Renal cortical epithelial cell (primary cell): Measurements from ENCODE around the gene ACBD4. TPM values are rescaled to one million over a fixed set of nuclear protein-coding genes. Genes with fewer than 3 reads are reported as not detected.

Source experiments
- DNase-seq: peaks from one replicate; pipeline ENCODE4 v3.0.0-alpha.2; 2011; ENCODE audit warnings: low read depth
- total RNA-seq: library from RNA; depleted of rRNA; stranded (reverse); fragments of >200 nt; gene quantifications from 2 replicates; pipeline ENCODE4 v1.2.3, GENCODE V29; 2014

The ACBD4 gene
- 7.2 and 9.6 TPM in 2 replicates for total RNA-seq

- peak; percentile 98 for DNase-seq
Measured at GRCh38 chr17:45135192-45135977, at the start of gene ACBD4. Gene ACBD4, plus strand, starts transcription at chr17:45135687. Its CDS starts 458 bp downstream, at chr17:45136145.

- no peak for DNase-seq
Measured at GRCh38 chr17:45086391-45086790, 49.1 kb upstream of the ACBD4 start.

- no peak for DNase-seq
Measured at GRCh38 chr17:45086865-45087503, 48.5 kb upstream of the ACBD4 start.

GRCh38 chr17:45087504-45087975, 47.9 kb upstream of the ACBD4 start:
- peak; percentile 59 for DNase-seq

GRCh38 chr17:45087978-45088377, 47.5 kb upstream of the ACBD4 start:
- no peak for DNase-seq

- peak; percentile 24 for DNase-seq
Measured at GRCh38 chr17:45088741-45089140, 46.7 kb upstream of the ACBD4 start.

- DNase-seq, result peak; percentile 37
Measured at GRCh38 chr17:45090711-45091110, 44.8 kb upstream of the ACBD4 start.

- peak; percentile 59 for DNase-seq
Measured at GRCh38 chr17:45091778-45092425, 43.6 kb upstream of the ACBD4 start.

GRCh38 chr17:45092911-45093430, 42.5 kb upstream of the ACBD4 start:
- DNase-seq, result peak; percentile 98

GRCh38 chr17:45093444-45094110, 41.9 kb upstream of the ACBD4 start:
- DNase-seq, result no peak

GRCh38 chr17:45096141-45096540, 39.3 kb upstream of the ACBD4 start:
- DNase-seq, result peak; percentile 54

- DNase-seq, result no peak
Measured at GRCh38 chr17:45096926-45097325, 38.6 kb upstream of the ACBD4 start.

GRCh38 chr17:45098081-45098868, 37.2 kb upstream of the ACBD4 start:
- DNase-seq, result no peak

GRCh38 chr17:45098869-45099616, 36.4 kb upstream of the ACBD4 start:
- DNase-seq, result peak; percentile 53

- DNase-seq, result no peak
Measured at GRCh38 chr17:45101546-45101882, 34.0 kb upstream of the ACBD4 start.

GRCh38 chr17:45101883-45102811, 33.3 kb upstream of the ACBD4 start:
- DNase-seq, result peak; percentile 86

- no peak for DNase-seq
Measured at GRCh38 chr17:45102856-45103255, 32.6 kb upstream of the ACBD4 start.

GRCh38 chr17:45103269-45103795, 32.2 kb upstream of the ACBD4 start:
- no peak for DNase-seq

- DNase-seq, result no peak
Measured at GRCh38 chr17:45104029-45104428, 31.5 kb upstream of the ACBD4 start.
